SH-SY5Y (cell line): ENCODE results near the gene GAR1.

Experiments used
- GATA2 ChIP-seq: IDR thresholded peaks from 2 replicates; pipeline ENCODE4 v1.6.1; 2011; ENCODE audit warnings: mild to moderate bottlenecking, low read depth, low read length
- GATA3 ChIP-seq: IDR thresholded peaks from 2 replicates; pipeline ENCODE4 v1.6.1; 2011; ENCODE audit warnings: low read depth, mild to moderate bottlenecking, low read length, moderate library complexity

The GAR1 gene

GRCh38 chr4:109818268-109818667 lies 2.7 kb downstream of the GAR1 start:
- TF ChIP-seq GATA3 (no peak), GATA2 (no peak)

GRCh38 chr4:109820563-109820962 lies 5.0 kb downstream of the GAR1 start:
- TF ChIP-seq GATA3 (no peak), GATA2 (no peak)

- TF ChIP-seq GATA3 (no peak), GATA2 (no peak)
These were observed 5.6 kb downstream of the GAR1 start for GRCh38 chr4:109821185-109821584.

- no peak for TF ChIP-seq GATA3
- no peak for TF ChIP-seq GATA2
These were observed 11.2 kb downstream of the GAR1 start for GRCh38 chr4:109826719-109827118.

GRCh38 chr4:109827672-109828071 lies 12.1 kb downstream of the GAR1 start, which contains the start of gene RRH:
RRH (plus strand) TSS chr4:109827972; CDS start chr4:109828028, 56 bp downstream.
- no peak for TF ChIP-seq GATA3
- no peak for TF ChIP-seq GATA2

GRCh38 chr4:109833756-109834155 lies 18.2 kb downstream of the GAR1 start:
- TF ChIP-seq GATA2: no peak
- TF ChIP-seq GATA3: no peak

- no peak for TF ChIP-seq GATA2
- TF ChIP-seq GATA3: no peak
These were observed 21.4 kb downstream of the GAR1 start for GRCh38 chr4:109836985-109837384.

GRCh38 chr4:109846395-109847098 lies 31.0 kb downstream of the GAR1 start:
- TF ChIP-seq GATA3 (no peak), GATA2 (no peak)

- TF ChIP-seq GATA3 (no peak), GATA2 (no peak)
These were observed 32.4 kb downstream of the GAR1 start, which contains the start of gene LRIT3 for GRCh38 chr4:109847896-109848442. LRIT3 (plus strand) TSS chr4:109848107; CDS start chr4:109848202, 95 bp downstream.

- TF ChIP-seq GATA2: no peak
- TF ChIP-seq GATA3: no peak
These were observed 32.9 kb downstream of the GAR1 start for GRCh38 chr4:109848501-109848900.

- TF ChIP-seq GATA3: no peak
These were observed 35.0 kb downstream of the GAR1 start for GRCh38 chr4:109850601-109851000.

- TF ChIP-seq GATA3 (no peak), GATA2 (no peak)
These were observed 45.7 kb downstream of the GAR1 start for GRCh38 chr4:109861271-109861670.

GRCh38 chr4:109861916-109862511 lies 46.5 kb downstream of the GAR1 start:
- no peak for TF ChIP-seq GATA2
- no peak for TF ChIP-seq GATA3

- TF ChIP-seq GATA3 (no peak), GATA2 (no peak)
These were observed 48.6 kb downstream of the GAR1 start for GRCh38 chr4:109864134-109864533.

GRCh38 chr4:109870061-109870460 lies 54.5 kb downstream of the GAR1 start:
- no peak for TF ChIP-seq GATA2
